HEK293 (cell line): Measurements from ENCODE around the gene HOXA4.

ENCODE experiments used
- CTCF ChIA-PET: fragments of 350-600 bp; formaldehyde crosslinking; extraction: SDS; loops from one replicate; lab custom pipeline; 2021; ENCODE audit warnings: antibody characterized with exemption; lab: Yijun Ruan, JAX
- POLR2A ChIA-PET: fragments of 300-600 bp; formaldehyde crosslinking; extraction: SDS; loops from one replicate; lab custom pipeline; 2020; ENCODE audit warnings: antibody characterized with exemption, inconsistent platforms; lab: Yijun Ruan, JAX
- H3K27ac ChIP-seq: fragments of 200-500 bp; sonication (Bioruptor generic); 2 replicates; pipeline ENCODE4 v1.5.1; 2014; ENCODE audit warnings: low read depth, low read length, control low read depth, inconsistent platforms; ENCODE audit errors: extremely low read depth
- H3K36me3 ChIP-seq, 2 experiments: fragments of 200-500 bp in 1 of 2; sonication (Bioruptor generic) in 1 of 2; 1 replicate in 1 of 2; 2 replicates in 1 of 2; pipeline ENCODE4 v1.5.1; 2014 to 2017; ENCODE audit warnings: inconsistent platforms in 2 of 2, low read length in 2 of 2; ENCODE audit not compliant: control insufficient read depth in 2 of 2, insufficient read depth in 1 of 2
- H3K4me1 ChIP-seq: fragments of 200-500 bp; sonication (Bioruptor generic); 2 replicates; pipeline ENCODE4 v1.5.1; 2014; ENCODE audit warnings: mild to moderate bottlenecking, low read length, inconsistent platforms; ENCODE audit not compliant: control insufficient read depth, insufficient read depth
- H3K4me3 ChIP-seq: 2 replicates; pipeline ENCODE4 v1.5.1; 2011; ENCODE audit warnings: low read depth, mild to moderate bottlenecking, control low read depth, low read length, moderate library complexity
- H3K9me3 ChIP-seq: fragments of 200-500 bp; sonication (Bioruptor generic); 2 replicates; pipeline ENCODE4 v1.5.1; 2014; ENCODE audit warnings: low read depth, low read length, inconsistent platforms; ENCODE audit not compliant: control insufficient read depth, insufficient read depth
- BCL6B ChIP-seq: fragments of 450-650 bp; formaldehyde crosslinking; IDR thresholded peaks from 2 replicates; pipeline ENCODE4 v1.5.1; 2017; ENCODE audit warnings: missing biosample characterization, missing genetic modification characterization
- CTCF ChIP-seq: fragments of 450-650 bp; formaldehyde crosslinking; IDR thresholded peaks from 2 replicates; pipeline ENCODE4 v1.5.1; 2016; ENCODE audit warnings: missing biosample characterization, missing genetic modification characterization
- KLF9 ChIP-seq: fragments of 450-650 bp; formaldehyde crosslinking; IDR thresholded peaks from 2 replicates; pipeline ENCODE4 v1.5.1; 2016; ENCODE audit warnings: missing biosample characterization, missing genetic modification characterization, low read depth
- MEIS1 ChIP-seq: sonication (generic); formaldehyde crosslinking; IDR thresholded peaks from 2 replicates; pipeline ENCODE4 v1.8.1; 2022; ENCODE audit warnings: missing genetic modification reagents, mild to moderate bottlenecking, borderline replicate concordance
- PRDM10 ChIP-seq: fragments of 450-650 bp; formaldehyde crosslinking; IDR thresholded peaks from 2 replicates; pipeline ENCODE4 v1.5.1; 2016; ENCODE audit warnings: missing biosample characterization, missing genetic modification characterization
- PRDM4 ChIP-seq: fragments of 450-650 bp; formaldehyde crosslinking; IDR thresholded peaks from 2 replicates; pipeline ENCODE4 v1.5.1; 2017; ENCODE audit warnings: missing biosample characterization, missing genetic modification characterization
- PRDM6 ChIP-seq: fragments of 450-650 bp; formaldehyde crosslinking; IDR thresholded peaks from 2 replicates; pipeline ENCODE4 v1.5.1; 2017; ENCODE audit warnings: missing biosample characterization, missing genetic modification characterization
- SCRT2 ChIP-seq: fragments of 450-650 bp; formaldehyde crosslinking; IDR thresholded peaks from 2 replicates; pipeline ENCODE4 v1.5.1; 2016; ENCODE audit warnings: missing biosample characterization, missing genetic modification characterization
- ZBTB20 ChIP-seq: fragments of 450-650 bp; formaldehyde crosslinking; IDR thresholded peaks from 2 replicates; pipeline ENCODE4 v1.5.1; 2016; ENCODE audit warnings: missing biosample characterization, missing genetic modification characterization
- ZNF10 ChIP-seq: fragments of 450-650 bp; formaldehyde crosslinking; IDR thresholded peaks from 2 replicates; pipeline ENCODE4 v1.5.1; 2017; ENCODE audit warnings: missing biosample characterization, missing genetic modification characterization
- ZNF114 ChIP-seq: fragments of 450-650 bp; formaldehyde crosslinking; IDR thresholded peaks from 2 replicates; pipeline ENCODE4 v1.5.0; 2017; ENCODE audit warnings: missing biosample characterization, missing genetic modification characterization
- ZNF157 ChIP-seq: fragments of 450-650 bp; formaldehyde crosslinking; IDR thresholded peaks from 2 replicates; pipeline ENCODE4 v1.5.1; 2016; ENCODE audit warnings: missing biosample characterization, missing genetic modification characterization
- ZNF266 ChIP-seq: fragments of 450-650 bp; formaldehyde crosslinking; IDR thresholded peaks from 2 replicates; pipeline ENCODE4 v1.5.1; 2016; ENCODE audit warnings: missing biosample characterization, missing genetic modification characterization, low read depth
- ZNF48 ChIP-seq: fragments of 450-650 bp; formaldehyde crosslinking; IDR thresholded peaks from 2 replicates; pipeline ENCODE4 v1.5.1; 2016; ENCODE audit warnings: missing biosample characterization, missing genetic modification characterization
- ZNF514 ChIP-seq: fragments of 450-650 bp; formaldehyde crosslinking; IDR thresholded peaks from 2 replicates; pipeline ENCODE4 v1.5.1; 2016; ENCODE audit warnings: missing biosample characterization, missing genetic modification characterization
- ZNF555 ChIP-seq: fragments of 450-650 bp; formaldehyde crosslinking; conservative IDR thresholded peaks from 2 replicates; pipeline ENCODE4 v1.5.1; 2017; ENCODE audit warnings: missing biosample characterization, mild to moderate bottlenecking, missing genetic modification characterization, inconsistent platforms
- ZNF600 ChIP-seq: fragments of 450-650 bp; formaldehyde crosslinking; IDR thresholded peaks from 2 replicates; pipeline ENCODE4 v1.5.1; 2016; ENCODE audit warnings: missing biosample characterization, missing genetic modification characterization
- ZNF629 ChIP-seq: fragments of 450-650 bp; formaldehyde crosslinking; IDR thresholded peaks from 2 replicates; pipeline ENCODE4 v1.5.1; 2017; ENCODE audit warnings: missing biosample characterization, missing genetic modification characterization
- ZNF701 ChIP-seq: fragments of 450-650 bp; formaldehyde crosslinking; IDR thresholded peaks from 2 replicates; pipeline ENCODE4 v1.5.1; 2016; ENCODE audit warnings: missing biosample characterization, missing genetic modification characterization
- ZNF704 ChIP-seq: fragments of 450-650 bp; formaldehyde crosslinking; IDR thresholded peaks from 2 replicates; pipeline ENCODE4 v1.5.1; 2016; ENCODE audit warnings: missing biosample characterization, missing genetic modification characterization
- ZNF747 ChIP-seq: fragments of 450-650 bp; formaldehyde crosslinking; IDR thresholded peaks from 2 replicates; pipeline ENCODE4 v1.5.1; 2016; ENCODE audit warnings: missing biosample characterization, missing genetic modification characterization
- ZSCAN5A ChIP-seq: fragments of 450-650 bp; formaldehyde crosslinking; IDR thresholded peaks from 2 replicates; pipeline ENCODE4 v1.5.1; 2016; ENCODE audit warnings: missing biosample characterization, missing genetic modification characterization

HOXA4 gene

GRCh38 chr7:27137640-27138315, 7.2 kb upstream of the HOXA4 start:
- CTCF ChIA-PET, result interaction anchor here (0.6 to 0.7 kb wide), 3 partner anchors 25 to 1244 kb away, joined by 3 read pairs; no protein-coding TSS in a partner anchor
- peaks cover 47% of the 10 kb centered on the region for H3K4me1 ChIP-seq
- POLR2A ChIA-PET, result no interaction called here
- H3K4me3 ChIP-seq, result no peak overlapping the region
- H3K9me3 ChIP-seq, result no peaks in the 10 kb centered on the region
- peaks cover 0 to 27% of the 10 kb centered on the region in 2 experiments; a peak in 1 of 3 replicates for H3K36me3 ChIP-seq
- peak overlapping the region; percentile 84; the same call in 1 of the 2 replicates for H3K27ac ChIP-seq
- TF ChIP-seq PRDM4 (tag by site-specific recombination), result no peak
- peak; percentile 61 for TF ChIP-seq ZBTB20 (tag by site-specific recombination)
- no peak for TF ChIP-seq ZNF48 (tag by site-specific recombination)
- TF ChIP-seq KLF9 (tag by site-specific recombination), result no peak
- no peak for TF ChIP-seq ZNF114 (tag by site-specific recombination)
- no peak for TF ChIP-seq PRDM10
- TF ChIP-seq MEIS1 (CRISPR knock-in tag), result no peak
- TF ChIP-seq ZNF701 (tag by site-specific recombination), result no peak
- TF ChIP-seq ZNF514 (tag by site-specific recombination), result no peak
- peak; percentile 58; the same call in 1 of the 2 replicates for TF ChIP-seq ZNF10 (tag by site-specific recombination)
- no peak for TF ChIP-seq ZNF747 (tag by site-specific recombination)
- no peak for TF ChIP-seq ZNF555 (tag by site-specific recombination)
- TF ChIP-seq PRDM6 (tag by site-specific recombination), result peak; percentile 91
- no peak for TF ChIP-seq ZNF266
- no peak for TF ChIP-seq ZNF629 (tag by site-specific recombination)
- peak; percentile 73; the same call in 1 of the 2 replicates for TF ChIP-seq ZNF600 (tag by site-specific recombination)
- no peak for TF ChIP-seq BCL6B
- TF ChIP-seq CTCF (tag by site-specific recombination), result no peak
- no peak for TF ChIP-seq ZNF157 (tag by site-specific recombination)
- no peak for TF ChIP-seq ZNF704
- no peak for TF ChIP-seq ZSCAN5A (tag by site-specific recombination)
- 0 out of 2 replicates have a peak, but pooled peaks have one; percentile 35 for TF ChIP-seq SCRT2 (tag by site-specific recombination)
